SK-N-MC (cell line): ENCODE results near the gene CPLANE2.

Experiments used
- DNase-seq: peaks from one replicate; pipeline ENCODE4 v3.0.0-alpha.2; 2011; ENCODE audit warnings: low read depth, low spot score
- H3K27ac ChIP-seq: fragments of 200-600 bp; sonication (generic); 2 replicates; pipeline ENCODE4 v1.5.1; 2016; ENCODE audit warnings: mixed run types
- H3K36me3 ChIP-seq: fragments of 200-600 bp; sonication (generic); 2 replicates; pipeline ENCODE4 v1.6.1; 2017; ENCODE audit warnings: antibody characterized with exemption, low read length, mixed read lengths; ENCODE audit not compliant: insufficient read depth
- H3K4me3 ChIP-seq: fragments of 200-600 bp; sonication (generic); 2 replicates; pipeline ENCODE4 v1.5.1; 2016
- H3K9ac ChIP-seq: fragments of 200-600 bp; sonication (generic); 2 replicates; pipeline ENCODE4 v1.8.0; 2017; ENCODE audit warnings: mixed run types, mixed read lengths; ENCODE audit not compliant: insufficient read length
- H3K9me3 ChIP-seq: fragments of 200-600 bp; sonication (generic); 2 replicates; pipeline ENCODE4 v1.6.1; 2017; ENCODE audit warnings: low read depth, mild to moderate bottlenecking, antibody characterized with exemption, low read length, moderate library complexity, mixed read lengths
- EZH2 ChIP-seq: fragments of 200-600 bp; sonication (generic); IDR thresholded peaks from one replicate; pipeline ENCODE4 v1.6.1; 2017; ENCODE audit warnings: antibody characterized with exemption
- FOXP2 ChIP-seq: optimal IDR thresholded peaks from 2 replicates; pipeline ENCODE3; 2011; ENCODE audit warnings: mild to moderate bottlenecking, moderate library complexity; ENCODE audit not compliant: insufficient read depth; ENCODE audit errors: extremely low read length, control extremely low read depth
- POLR2AphosphoS5 ChIP-seq: IDR thresholded peaks from 2 replicates; pipeline ENCODE4 v1.6.1; 2012; ENCODE audit warnings: mild to moderate bottlenecking, low read depth, low read length, borderline replicate concordance

The CPLANE2 gene

GRCh38 chr1:16236511-16237342 is at the start of gene CPLANE2:
CPLANE2 (minus strand) TSS chr1:16237183; CDS start chr1:16236742, 441 bp downstream.
- no peak for DNase-seq
- 0 out of 2 replicates have a peak within 1 kb of the TSS, but pooled peaks have one; percentile 53 for H3K27ac ChIP-seq
- no peaks in the 10 kb centered on the region for H3K36me3 ChIP-seq

DNA sequence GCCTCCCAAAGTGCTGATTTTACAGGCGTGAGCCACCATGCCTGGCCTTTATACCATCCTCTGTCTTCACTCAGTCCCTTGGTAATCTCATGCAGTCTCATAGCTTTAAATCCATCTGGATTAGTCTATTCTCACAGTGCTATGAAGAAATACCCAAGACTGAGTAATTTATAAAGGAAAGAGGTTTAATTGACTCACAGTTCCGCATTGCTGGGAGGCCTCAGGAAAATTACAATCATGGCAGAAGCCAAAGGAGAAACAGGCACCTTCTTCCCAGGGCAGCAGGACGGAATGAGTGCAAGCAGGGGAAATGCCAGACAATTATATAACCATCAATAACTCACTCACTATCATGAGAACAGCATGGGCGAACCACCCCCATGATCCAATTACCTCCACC is 49.1 kb upstream of the CPLANE2 start:
- no peak overlapping the region for H3K9ac ChIP-seq
- TF ChIP-seq POLR2AphosphoS5 (no peak), FOXP2 (no peak), EZH2 (no peak)
- H3K9me3 ChIP-seq, result no peaks in the 10 kb centered on the region
- H3K27ac ChIP-seq, result no peak overlapping the region
- peaks cover 26% of the 10 kb centered on the region for H3K36me3 ChIP-seq
- DNase-seq, result no peak
- no peak overlapping the region for H3K4me3 ChIP-seq

More at GRCh38 chr1:16236511-16237342, at the start of gene CPLANE2:
- Histone ChIP-seq H3K4me3 (peak within 1 kb of the TSS; percentile 86), H3K9ac (peak within 1 kb of the TSS; percentile 83), H3K9me3 (no peaks in the 10 kb centered on the region)
- TF ChIP-seq FOXP2 (no peak), POLR2AphosphoS5 (peak; percentile 89)

DNA sequence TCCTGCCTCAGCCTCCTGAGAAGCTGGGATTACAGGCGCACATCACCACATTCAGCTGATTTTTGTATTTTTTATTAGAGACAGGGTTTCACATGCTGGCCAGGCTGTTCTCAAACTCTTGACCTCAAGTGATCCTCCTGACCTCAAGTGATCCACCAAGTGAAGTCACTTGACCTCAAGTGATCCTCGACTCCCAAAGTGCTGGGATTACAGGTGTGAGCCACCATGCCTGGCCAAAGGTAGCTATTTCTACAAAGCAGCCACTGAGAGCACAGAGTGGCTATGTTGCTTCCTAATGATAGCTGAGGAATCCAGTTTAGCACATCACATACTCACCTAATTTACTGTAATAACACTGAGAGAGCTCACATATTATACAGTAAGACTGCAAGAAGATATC is 44.8 kb upstream of the CPLANE2 start:
- Histone ChIP-seq H3K9ac (no peak overlapping the region), H3K36me3 (peaks cover 11% of the 10 kb centered on the region; the same call in 1 of the 2 replicates), H3K9me3 (no peaks in the 10 kb centered on the region), H3K27ac (no peak overlapping the region), H3K4me3 (no peak overlapping the region)
- no peak for DNase-seq
- no peak for TF ChIP-seq POLR2AphosphoS5
- no peak for TF ChIP-seq EZH2
- no peak for TF ChIP-seq FOXP2

- H3K9me3 ChIP-seq, result no peaks in the 10 kb centered on the region
- H3K9ac ChIP-seq, result no peak overlapping the region
- no peak overlapping the region for H3K4me3 ChIP-seq
- H3K36me3 ChIP-seq, result no peaks in the 10 kb centered on the region
- no peak for DNase-seq
- no peak overlapping the region for H3K27ac ChIP-seq
- TF ChIP-seq POLR2AphosphoS5 (no peak), EZH2 (no peak), FOXP2 (no peak)
These were observed 42.2 kb upstream of the CPLANE2 start for GRCh38 chr1:16279186-16279585.

DNA sequence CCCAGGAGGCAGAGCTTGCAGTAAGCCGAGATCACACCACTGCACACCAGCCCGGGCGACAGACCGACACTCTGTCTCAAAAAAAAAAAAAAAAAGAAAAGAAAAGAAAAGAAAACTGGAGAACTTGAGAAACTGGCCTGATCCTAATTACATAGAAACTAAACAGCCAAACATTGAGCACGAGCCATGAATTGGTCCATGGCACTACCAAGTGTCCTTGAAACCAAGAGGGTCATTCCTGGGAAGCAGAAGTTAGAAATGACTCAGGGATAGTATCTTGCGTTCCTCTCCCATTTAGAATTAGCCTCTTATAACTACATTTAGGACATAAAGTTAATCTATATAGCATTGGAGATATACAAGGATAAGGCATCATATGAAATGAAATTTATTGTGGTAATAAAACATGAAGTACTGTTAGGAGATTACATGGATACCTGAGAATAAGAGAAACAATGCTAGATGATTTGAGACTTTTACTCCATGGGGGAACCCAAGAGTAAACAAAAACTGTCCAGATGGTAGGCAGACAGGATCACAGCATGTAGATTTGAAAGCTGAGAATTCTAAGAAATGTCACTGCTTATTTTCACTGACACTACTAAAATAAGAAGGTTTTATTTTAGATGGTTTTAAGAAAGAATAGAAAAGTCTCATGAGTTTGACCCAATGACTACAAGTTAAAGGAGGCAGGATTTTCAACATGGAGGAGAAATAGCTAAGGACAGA is 39.5 kb upstream of the CPLANE2 start:
- H3K9me3 ChIP-seq, result no peaks in the 10 kb centered on the region
- H3K36me3 ChIP-seq, result no peaks in the 10 kb centered on the region
- DNase-seq, result no peak
- TF ChIP-seq EZH2 (no peak), POLR2AphosphoS5 (no peak)
- no peak overlapping the region for H3K4me3 ChIP-seq
- H3K9ac ChIP-seq, result no peak overlapping the region
- H3K27ac ChIP-seq, result no peak overlapping the region

DNA sequence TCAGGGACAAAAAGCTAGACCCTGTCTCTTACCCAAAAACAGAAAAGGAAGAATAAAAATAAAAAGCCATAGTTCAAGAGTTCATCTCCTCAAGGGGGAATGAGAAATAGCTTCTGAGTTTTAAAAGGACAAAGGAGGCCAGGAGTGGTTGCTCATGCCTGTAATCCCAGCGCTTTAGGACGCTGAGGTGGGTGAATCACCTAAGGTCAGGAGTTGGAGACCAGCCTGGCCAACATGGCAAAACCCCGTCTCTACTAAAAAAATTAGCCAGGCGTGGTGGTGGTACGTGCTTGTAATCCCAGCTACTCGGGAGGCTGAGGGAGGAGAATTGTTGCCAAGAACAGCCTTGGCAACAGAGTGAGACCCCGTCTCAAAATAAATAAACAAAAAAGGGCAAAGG is 38.6 kb upstream of the CPLANE2 start:
- TF ChIP-seq POLR2AphosphoS5, result no peak
- no peak for TF ChIP-seq EZH2
- TF ChIP-seq FOXP2, result no peak
- no peak overlapping the region for H3K27ac ChIP-seq
- H3K9me3 ChIP-seq, result no peaks in the 10 kb centered on the region
- no peak overlapping the region for H3K4me3 ChIP-seq
- no peak overlapping the region for H3K9ac ChIP-seq
- no peaks in the 10 kb centered on the region for H3K36me3 ChIP-seq
- DNase-seq, result no peak

- Histone ChIP-seq H3K9ac (no peak overlapping the region), H3K27ac (peak overlapping the region; percentile 8; the same call in 1 of the 2 replicates), H3K4me3 (no peak overlapping the region), H3K9me3 (no peaks in the 10 kb centered on the region), H3K36me3 (no peaks in the 10 kb centered on the region)
- TF ChIP-seq POLR2AphosphoS5, result no peak
- DNase-seq, result no peak
These were observed 30.8 kb upstream of the CPLANE2 start for GRCh38 chr1:16267690-16268180.

GRCh38 chr1:16266411-16267118 is 29.6 kb upstream of the CPLANE2 start:
- TF ChIP-seq FOXP2, result no peak
- TF ChIP-seq POLR2AphosphoS5, result no peak
- TF ChIP-seq EZH2, result no peak
- Histone ChIP-seq H3K9me3 (no peaks in the 10 kb centered on the region), H3K36me3 (no peaks in the 10 kb centered on the region), H3K9ac (no peak overlapping the region), H3K27ac (peak overlapping the region; percentile 43; the same call in 1 of the 2 replicates), H3K4me3 (no peak overlapping the region)
- no peak for DNase-seq
